H1 (cell line): ENCODE measurements around the gene NCBP2. TPM values are rescaled to one million over a fixed set of nuclear protein-coding genes. Genes with fewer than 3 reads are reported as not detected.

Experiments
- CTCF ChIA-PET: fragments of 300-600 bp; sonication (Branson Sonifier 250); formaldehyde crosslinking; loops from one replicate; lab custom pipeline; 2021; ENCODE audit not compliant: partially characterized antibody; lab: Charles Lee
- POLR2A ChIA-PET: fragments of 300-600 bp; sonication (Branson Sonifier 250); formaldehyde crosslinking; loops from one replicate; lab custom pipeline; 2021; ENCODE audit warnings: inconsistent platforms; ENCODE audit not compliant: partially characterized antibody; lab: Charles Lee
- DNase-seq, 2 experiments: peaks; one replicate each; pipeline versions ENCODE4 v3.0.0 to v3.0.0-alpha.2; 2010 to 2022; ENCODE audit warnings: low spot score in 2 of 2, low read depth in 1 of 2, mixed read lengths in 1 of 2
- FAIRE-seq: peaks from 2 replicates; lab custom pipeline; 2011; peaks lifted over from hg19 to GRCh38; lab: Jason Lieb, UNC
- H2AFZ ChIP-seq: 2 replicates; pipeline ENCODE4 v1.8.1; 2012; ENCODE audit warnings: low read length, inconsistent platforms
- H2AK5ac ChIP-seq: 2 replicates; pipeline ENCODE4 v1.6.1; 2013; ENCODE audit warnings: low read depth, low read length
- H2BK120ac ChIP-seq: replicated peaks from 2 replicates; pipeline ENCODE3; 2013; ENCODE audit warnings: low read depth, low read length, inconsistent platforms
- H2BK12ac ChIP-seq: 2 replicates; pipeline ENCODE4 v1.6.1; 2013; ENCODE audit warnings: low read depth, low read length
- H2BK15ac ChIP-seq: 2 replicates; pipeline ENCODE4 v1.6.1; 2013; ENCODE audit warnings: low read length
- H2BK20ac ChIP-seq: 2 replicates; pipeline ENCODE4 v1.6.1; 2013; ENCODE audit warnings: low read length
- H2BK5ac ChIP-seq: 2 replicates; pipeline ENCODE4 v1.6.1; 2013; ENCODE audit warnings: low read depth, low read length
- H3K14ac ChIP-seq: 2 replicates; pipeline ENCODE4 v1.6.1; 2013; ENCODE audit warnings: inconsistent platforms; ENCODE audit not compliant: insufficient read length
- H3K18ac ChIP-seq: 2 replicates; pipeline ENCODE4 v1.6.1; 2013; ENCODE audit warnings: low read length; ENCODE audit errors: extremely low read depth
- H3K23ac ChIP-seq: 2 replicates; pipeline ENCODE4 v1.6.1; 2013; ENCODE audit warnings: inconsistent platforms; ENCODE audit not compliant: insufficient read length
- H3K23me2 ChIP-seq: 2 replicates; pipeline ENCODE4 v1.6.1; 2013; ENCODE audit warnings: low read depth, low read length
- H3K27ac ChIP-seq: 2 replicates; pipeline ENCODE4 v1.6.1; 2011; ENCODE audit warnings: low read depth, low read length, inconsistent platforms
- H3K27me3 ChIP-seq, 4 experiments: replicated peaks in 1 of 4; 1 replicate in 1 of 4; 2 replicates in 3 of 4; pipeline versions ENCODE4 v1.6.1 to v1.8.1; 2011 to 2013; ENCODE audit warnings: low read length in 3 of 4, mild to moderate bottlenecking in 3 of 4, inconsistent platforms in 2 of 4, mixed read lengths in 2 of 4, moderate library complexity in 1 of 4; ENCODE audit not compliant: control insufficient read depth in 3 of 4, insufficient read depth in 3 of 4; ENCODE audit errors: extremely low read depth in 1 of 4
- H3K36me3 ChIP-seq, 4 experiments: 2 replicates each; pipeline versions ENCODE4 v1.6.1 to v1.8.1; 2011 to 2013; ENCODE audit warnings: mild to moderate bottlenecking in 4 of 4, low read length in 3 of 4, moderate library complexity in 2 of 4, control low read depth in 1 of 4, inconsistent platforms in 1 of 4; ENCODE audit not compliant: insufficient read depth in 4 of 4, control insufficient read depth in 2 of 4
- H3K4ac ChIP-seq: replicated peaks from 2 replicates; pipeline ENCODE3; 2013; ENCODE audit warnings: low read length, low read depth, mixed read lengths, inconsistent platforms; ENCODE audit not compliant: insufficient read length
- H3K4me1 ChIP-seq, 4 experiments: replicated peaks in 1 of 4; 1 replicate in 1 of 4; 2 replicates in 3 of 4; pipeline versions ENCODE4 v1.6.1 to v1.8.1; 2011 to 2013; ENCODE audit warnings: low read length in 3 of 4, inconsistent platforms in 2 of 4, mixed read lengths in 1 of 4; ENCODE audit not compliant: insufficient read depth in 4 of 4, control insufficient read depth in 3 of 4
- H3K4me2 ChIP-seq, 2 experiments: 2 replicates each; pipeline versions ENCODE4 v1.6.1 to v1.8.1; 2011 to 2013; ENCODE audit warnings: low read depth in 2 of 2, low read length in 2 of 2, control low read depth in 1 of 2, inconsistent platforms in 1 of 2, mild to moderate bottlenecking in 1 of 2; ENCODE audit not compliant: insufficient read depth in 1 of 2
- H3K4me3 ChIP-seq, 4 experiments: fragments of 200-600, 300-600 bp in 1 of 4; sonication (generic), shearing (Covaris generic), sonication (Bioruptor Twin) in 1 of 4; 2 replicates each; pipeline versions ENCODE4 v1.5.1 to v1.8.1; 2011 to 2016; ENCODE audit warnings: low read length in 4 of 4, low read depth in 3 of 4, control low read depth in 2 of 4, inconsistent platforms in 2 of 4, mild to moderate bottlenecking in 2 of 4, mixed read lengths in 1 of 4, moderate library complexity in 1 of 4; ENCODE audit not compliant: insufficient read depth in 2 of 4; ENCODE audit errors: extremely low read depth in 1 of 4
- H3K56ac ChIP-seq: replicated peaks from 2 replicates; pipeline ENCODE3; 2013; ENCODE audit warnings: low read depth, mild to moderate bottlenecking, mixed read lengths, low read length, inconsistent platforms; ENCODE audit not compliant: insufficient read length
- H3K79me1 ChIP-seq: 2 replicates; pipeline ENCODE4 v1.6.1; 2013; ENCODE audit warnings: low read depth, low read length, control low read depth
- H3K79me2 ChIP-seq, 2 experiments: 2 replicates each; pipeline versions ENCODE4 v1.6.1 to v1.8.1; 2012 to 2013; ENCODE audit warnings: low read length in 2 of 2, mild to moderate bottlenecking in 2 of 2, inconsistent platforms in 1 of 2; ENCODE audit not compliant: insufficient read depth in 2 of 2, control insufficient read depth in 1 of 2
- H3K9ac ChIP-seq, 4 experiments: replicated peaks in 1 of 4; 1 replicate in 1 of 4; 2 replicates in 3 of 4; pipeline versions ENCODE4 v1.6.1 to v1.8.1; 2011 to 2013; ENCODE audit warnings: low read depth in 3 of 4, low read length in 3 of 4, control low read depth in 2 of 4, mild to moderate bottlenecking in 2 of 4, moderate library complexity in 2 of 4, inconsistent platforms in 1 of 4; ENCODE audit errors: extremely low read depth in 1 of 4
- H3K9me3 ChIP-seq, 2 experiments: 2 replicates each; pipeline versions ENCODE4 v1.6.1 to v1.8.1; 2012 to 2013; ENCODE audit warnings: mild to moderate bottlenecking in 2 of 2, moderate library complexity in 2 of 2, control low read depth in 1 of 2, inconsistent platforms in 1 of 2, low read depth in 1 of 2, low read length in 1 of 2, mixed read lengths in 1 of 2; ENCODE audit not compliant: insufficient read depth in 2 of 2
- H4K20me1 ChIP-seq, 2 experiments: replicated peaks in 1 of 2; 2 replicates each; pipeline versions ENCODE3 to v1.8.1; 2011 to 2013; ENCODE audit warnings: inconsistent platforms in 2 of 2, low read length in 2 of 2, mild to moderate bottlenecking in 1 of 2; ENCODE audit not compliant: insufficient read depth in 2 of 2, control insufficient read depth in 1 of 2
- H4K5ac ChIP-seq: 2 replicates; pipeline ENCODE4 v1.6.1; 2013; ENCODE audit warnings: low read length, low read depth, mixed read lengths, inconsistent platforms; ENCODE audit not compliant: insufficient read length
- H4K8ac ChIP-seq: 2 replicates; pipeline ENCODE4 v1.8.0; 2013; ENCODE audit warnings: mild to moderate bottlenecking, moderate library complexity, low read length, inconsistent platforms; ENCODE audit not compliant: insufficient read depth; ENCODE audit errors: extremely low read depth
- H4K91ac ChIP-seq: replicated peaks from 2 replicates; pipeline ENCODE3; 2013; ENCODE audit warnings: low read length, mixed read lengths, inconsistent platforms; ENCODE audit not compliant: insufficient read length
- ASH2L ChIP-seq: fragments of 200-600, 300-600 bp; sonication (generic); IDR thresholded peaks from one replicate; pipeline ENCODE4 v1.7.1; 2017; ENCODE audit warnings: low read length
- CTBP2 ChIP-seq: IDR thresholded peaks from 2 replicates; pipeline ENCODE4 v1.7.0; 2011; ENCODE audit warnings: borderline replicate concordance, mild to moderate bottlenecking, moderate library complexity, mixed read lengths, low read length; ENCODE audit not compliant: insufficient read depth, insufficient read length
- EP300 ChIP-seq, 2 experiments: IDR thresholded peaks; 1 replicate in 1 of 2; 2 replicates in 1 of 2; pipeline ENCODE4 v1.6.1; 2011 to 2012; ENCODE audit warnings: low read depth in 2 of 2, low read length in 2 of 2, mild to moderate bottlenecking in 2 of 2, borderline replicate concordance in 1 of 2, inconsistent platforms in 1 of 2, moderate library complexity in 1 of 2
- KDM4A ChIP-seq: IDR thresholded peaks from one replicate; pipeline ENCODE4 v1.7.1; 2012; ENCODE audit warnings: low read depth, mild to moderate bottlenecking, moderate library complexity, low read length, inconsistent platforms; ENCODE audit not compliant: severe bottlenecking
- NRF1 ChIP-seq: IDR thresholded peaks from 2 replicates; pipeline ENCODE4 v1.6.1; 2011; ENCODE audit warnings: mild to moderate bottlenecking, low read depth, low read length, improper control_type of control experiment
- RNF2 ChIP-seq: fragments of 200-900, 300-1000 bp; sonication (generic); IDR thresholded peaks from 2 replicates; pipeline ENCODE4 v1.7.1; 2016; ENCODE audit warnings: borderline replicate concordance, low read depth, mild to moderate bottlenecking, antibody characterized with exemption, low read length; ENCODE audit not compliant: poor library complexity, severe bottlenecking; ENCODE audit errors: missing control alignments
- SIRT6 ChIP-seq: IDR thresholded peaks from one replicate; pipeline ENCODE4 v1.7.1; 2012; ENCODE audit warnings: low read length, inconsistent platforms
- TAF7 ChIP-seq: optimal IDR thresholded peaks from 2 replicates; pipeline ENCODE3; 2011; ENCODE audit warnings: low read depth, mild to moderate bottlenecking, inconsistent platforms, low read length, moderate library complexity, borderline replicate concordance
- YY1 ChIP-seq: IDR thresholded peaks from 2 replicates; pipeline ENCODE4 v1.6.1; 2011; ENCODE audit warnings: low read depth, mild to moderate bottlenecking, low read length
- ZNF274 ChIP-seq: IDR thresholded peaks from 2 replicates; pipeline ENCODE4 v1.7.0; 2012; ENCODE audit warnings: low read length, borderline replicate concordance; ENCODE audit errors: extremely low read depth
- WGBS, 2 experiments: shearing (Covaris generic) in 1 of 2; methylation state at CpG; one replicate each; pipeline versions ENCODE4 v1.1.6 to v1.1.7; 2013 to 2015; ENCODE audit warnings: low lambda C conversion rate in 2 of 2, mixed read lengths in 2 of 2, inconsistent platforms in 1 of 2, low coverage in 1 of 2, missing lambda C conversion rate in 1 of 2; ENCODE audit not compliant: insufficient replicate concordance in 2 of 2, insufficient coverage in 1 of 2, insufficient read length in 1 of 2; ENCODE audit errors: extremely low coverage in 1 of 2, missing lambda C conversion rate in 1 of 2; 5-methylcytosine and 5-hydroxymethylcytosine counted together
- polyA plus RNA-seq, 7 experiments: library from polyadenylated mRNA; depleted of rRNA in 3 of 7; stranded (reverse) in 5 of 7; unstranded in 2 of 7; fragments of >200 nt in 5 of 7; fragments of 200-250 nt in 2 of 7; gene quantifications; 1 replicate in 5 of 7; 2 replicates in 1 of 7; 4 replicates in 1 of 7; pipeline versions ENCODE4 v1.2.1 to v1.2.3, GENCODE V29; 2011 to 2013; ENCODE audit warnings: missing spikeins in 2 of 7, mixed read lengths in 2 of 7
- total RNA-seq: library from RNA; stranded (reverse); fragmentation: NEBNext Ultra II Directional; extraction: Animal tissue kit (Norgen Biotek cat#: 25700); gene quantifications from 2 replicates; pipeline ENCODE4 v1.2.1, GENCODE V29; 2021

Gene NCBP2
- total and polyA plus RNA-seq, 2 of the 8 experiments (the other 6 are each of a cell fraction or from before 2014, with no cell fraction given): 34.1 to 100 TPM

DNA sequence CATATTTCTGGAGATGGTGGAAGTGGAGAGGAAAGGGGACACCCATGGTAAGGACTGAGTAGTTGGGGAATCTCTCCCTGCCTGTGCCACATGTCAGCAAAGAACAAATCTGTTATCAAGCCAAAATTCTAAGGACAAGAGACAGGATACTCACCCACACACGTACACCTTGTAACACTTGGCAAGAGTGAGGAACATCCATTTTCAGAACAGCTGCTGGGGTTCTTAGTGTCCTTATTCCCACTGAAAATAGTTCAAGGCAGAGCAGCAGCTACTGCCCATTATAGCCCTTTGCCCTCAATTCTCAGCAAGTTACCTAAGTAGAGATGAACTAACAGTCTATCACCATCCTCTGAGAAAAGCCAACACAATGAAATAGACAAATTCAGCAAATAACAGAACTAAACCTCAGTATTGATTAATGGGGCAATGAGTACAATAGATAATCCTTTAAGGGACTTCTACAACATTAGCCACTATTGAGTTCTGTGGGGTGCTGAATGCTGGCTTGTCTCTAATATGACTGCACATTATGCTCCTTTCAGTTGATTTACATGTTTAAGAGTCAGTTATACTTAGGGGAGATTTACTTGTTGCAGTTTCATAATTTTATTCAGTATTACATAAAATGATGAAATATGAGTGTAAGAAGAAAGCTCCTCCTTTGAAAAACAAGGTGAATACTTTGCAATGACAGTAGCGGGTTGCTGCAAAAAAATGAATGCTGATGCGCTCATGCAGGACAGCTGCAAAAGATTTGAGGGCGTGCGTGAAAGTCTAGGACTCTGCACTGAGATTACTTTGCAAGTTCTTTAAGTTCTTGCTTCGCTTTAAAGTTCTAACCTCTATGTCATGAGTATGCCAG is 52.3 kb downstream of the NCBP2 start:
- Histone ChIP-seq H4K91ac (no peak overlapping the region), H3K36me3 (peaks cover 0 to 14% (median 3%) of the 10 kb centered on the region in 4 experiments; a peak in 2 of 8 replicates), H2BK20ac (no peak overlapping the region), H3K4me2 (no peak overlapping the region), H3K27me3 (no peaks in the 10 kb centered on the region), H3K4ac (no peak overlapping the region), H2AK5ac (no peak overlapping the region), H3K18ac (no peak overlapping the region), H3K9me3 (no peaks in the 10 kb centered on the region), H3K9ac (no peak overlapping the region), H4K20me1 (peaks cover 0 to 2% of the 10 kb centered on the region in 2 experiments), H3K4me3 (no peak overlapping the region), H3K79me2 (peaks cover 0 to 45% of the 10 kb centered on the region in 2 experiments; a peak in 2 of 4 replicates), H2BK120ac (no peak overlapping the region), H2BK12ac (no peak overlapping the region), H4K8ac (no peak overlapping the region), H3K4me1 (no peaks in the 10 kb centered on the region), H3K27ac (no peak overlapping the region), H3K14ac (no peak overlapping the region), H4K5ac (no peak overlapping the region), H2AFZ (no peak overlapping the region), H3K23ac (no peak overlapping the region), H3K79me1 (no peaks in the 10 kb centered on the region; the same call in 1 of the 2 replicates), H3K56ac (no peak overlapping the region), H2BK15ac (no peak overlapping the region), H2BK5ac (no peak overlapping the region), H3K23me2 (no peaks in the 10 kb centered on the region)
- FAIRE-seq (no peak), DNase-seq (no peak)
- CTCF ChIA-PET: interaction anchor here (0.5 to 0.6 kb wide), 2 partner anchors 45 to 298 kb away, joined by 3 read pairs; no protein-coding TSS in a partner anchor
- 83% methylated on average over 6 of the region's 6 CpGs; no CpG with 5 or more reads in 1 of the 2 experiments for WGBS, 2 experiments
- POLR2A ChIA-PET: interaction anchor here (0.7 kb wide), 1 partner anchor 22 kb away, joined by 3 read pairs; the partner anchor contains the start of gene SENP5
- TF ChIP-seq ASH2L: no peak
- TF ChIP-seq ZNF274: no peak
- no peak for TF ChIP-seq YY1
- TF ChIP-seq RNF2: no peak
- TF ChIP-seq NRF1: no peak
- no peak for TF ChIP-seq CTBP2
- no peak for TF ChIP-seq TAF7
- no peak for TF ChIP-seq EP300 (IDR thresholded peaks at IDR 0.05; ENCODE audit: borderline replicate concordance in 1 of 2, low read depth in 2 of 2, low read length in 2 of 2)
- TF ChIP-seq KDM4A: no peak
- TF ChIP-seq SIRT6: no peak
